ENCODE data around the gene TMEM128. TPM values are rescaled to one million over a fixed set of nuclear protein-coding genes. Genes with fewer than 3 reads are reported as not detected.

The TMEM128 gene
- polyA plus RNA-seq, 1 donor (not counting 4 experiments of a cell fraction or from before 2014, with no cell fraction given) = 32.7 TPM

DNA sequence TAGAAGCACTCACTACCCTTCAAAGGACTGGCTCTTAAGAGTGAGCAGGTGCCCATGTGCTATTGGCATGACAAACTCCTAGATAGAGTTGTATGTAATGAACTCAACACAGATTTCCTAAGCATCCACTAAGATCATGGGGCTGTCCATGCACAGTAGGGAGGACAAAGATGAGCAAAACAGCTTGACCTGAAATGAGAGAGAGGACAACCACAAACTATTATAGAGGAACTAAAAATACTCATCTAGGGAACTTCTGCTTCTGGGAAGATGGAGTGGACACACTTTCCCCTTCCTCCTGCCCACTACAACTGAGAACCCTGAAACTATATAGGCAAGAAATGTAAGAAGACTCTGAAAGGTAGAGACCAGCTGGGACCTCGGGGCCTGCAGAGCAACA lies 20.8 kb upstream of the TMEM128 start:
- FAIRE-seq = no peak
- H3K79me2 ChIP-seq (ENCODE audit: control insufficient read depth, insufficient read depth, low read length) = no peaks in the 10 kb centered on the region
- dilution Hi-C loops (cut with MboI; ENCODE audit: extremely low pct_ligation_motif_present, low sequenced_read_pairs) = no loop called here

DNA sequence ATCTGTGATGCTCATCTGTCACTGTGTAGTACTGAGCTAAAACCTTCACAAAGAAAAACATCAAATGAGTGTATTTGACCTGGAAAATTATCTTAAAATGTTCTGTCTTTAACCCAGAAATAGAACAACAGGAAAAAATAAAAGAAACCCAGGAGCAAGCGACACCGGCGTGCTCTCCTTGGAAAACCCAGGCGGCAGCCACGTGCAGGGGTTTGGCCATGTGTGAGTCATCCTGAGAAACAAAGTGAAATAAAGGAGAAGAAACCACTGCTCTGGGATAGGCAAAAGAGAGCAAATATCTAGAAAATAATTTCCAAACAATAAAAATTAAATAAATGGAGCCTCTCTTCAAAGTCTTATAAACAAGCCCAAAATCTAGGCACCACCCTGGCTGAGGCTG lies 20.0 kb upstream of the TMEM128 start:
- Histone ChIP-seq H3K4me1 (ENCODE audit: control insufficient read depth, extremely low read depth, insufficient read depth, low read length) (peaks cover 18% of the 10 kb centered on the region), H3K9me1 (ENCODE audit: control insufficient read depth, extremely low read depth, insufficient read depth, low read length) (no peaks in the 10 kb centered on the region), H3K27me3 (ENCODE audit: control insufficient read depth, extremely low read depth, insufficient read depth, low read length) (no peaks in the 10 kb centered on the region), H3K27ac (ENCODE audit: control insufficient read depth, insufficient read depth, low read length) (peak overlapping the region; percentile 82), H3K4me2 (ENCODE audit: control insufficient read depth, extremely low read depth, insufficient read depth, low read depth, low read length) (no peak overlapping the region), H4K20me1 (ENCODE audit: control insufficient read depth, extremely low read depth, insufficient read depth, low read length) (no peaks in the 10 kb centered on the region), H3K36me3 (ENCODE audit: control insufficient read depth in 2 of 2, extremely low read depth in 1 of 2, insufficient read depth in 2 of 2, low read length in 2 of 2) (peaks cover 9 to 17% of the 10 kb centered on the region in 2 experiments), H3K79me2 (ENCODE audit: control insufficient read depth, insufficient read depth, low read length) (no peaks in the 10 kb centered on the region), H3K9ac (ENCODE audit: control insufficient read depth, extremely low read depth, insufficient read depth, low read length) (no peak overlapping the region), H2AFZ (ENCODE audit: control insufficient read depth, low read length) (no peak overlapping the region), H3K9me3 (ENCODE audit: control insufficient read depth, low read depth, low read length) (no peaks in the 10 kb centered on the region), H3K4me3 (ENCODE audit: control insufficient read depth in 2 of 3, extremely low read depth in 1 of 3, insufficient read depth in 2 of 3, low read depth in 1 of 3, low read length in 3 of 3) (no peak overlapping the region)
- no peak for DNase-seq (ENCODE audit: low read depth, low spot score)
- dilution Hi-C loops (cut with MboI; ENCODE audit: extremely low pct_ligation_motif_present, low sequenced_read_pairs) = no loop called here
- TF ChIP-seq, protein P1, sequence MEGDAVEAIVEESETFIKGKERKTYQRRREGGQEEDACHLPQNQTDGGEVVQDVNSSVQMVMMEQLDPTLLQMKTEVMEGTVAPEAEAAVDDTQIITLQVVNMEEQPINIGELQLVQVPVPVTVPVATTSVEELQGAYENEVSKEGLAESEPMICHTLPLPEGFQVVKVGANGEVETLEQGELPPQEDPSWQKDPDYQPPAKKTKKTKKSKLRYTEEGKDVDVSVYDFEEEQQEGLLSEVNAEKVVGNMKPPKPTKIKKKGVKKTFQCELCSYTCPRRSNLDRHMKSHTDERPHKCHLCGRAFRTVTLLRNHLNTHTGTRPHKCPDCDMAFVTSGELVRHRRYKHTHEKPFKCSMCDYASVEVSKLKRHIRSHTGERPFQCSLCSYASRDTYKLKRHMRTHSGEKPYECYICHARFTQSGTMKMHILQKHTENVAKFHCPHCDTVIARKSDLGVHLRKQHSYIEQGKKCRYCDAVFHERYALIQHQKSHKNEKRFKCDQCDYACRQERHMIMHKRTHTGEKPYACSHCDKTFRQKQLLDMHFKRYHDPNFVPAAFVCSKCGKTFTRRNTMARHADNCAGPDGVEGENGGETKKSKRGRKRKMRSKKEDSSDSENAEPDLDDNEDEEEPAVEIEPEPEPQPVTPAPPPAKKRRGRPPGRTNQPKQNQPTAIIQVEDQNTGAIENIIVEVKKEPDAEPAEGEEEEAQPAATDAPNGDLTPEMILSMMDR (optimal IDR thresholded peaks at IDR 0.05 in 1 of 3, IDR thresholded peaks at IDR 0.05 in 1 of 3, conservative IDR thresholded peaks at IDR 0.05 in 1 of 3; ENCODE audit: extremely low read depth in 1 of 3, insufficient read depth in 2 of 3, low read length in 3 of 3) = no peak
- no peak for TF ChIP-seq EZH2 (IDR thresholded peaks at IDR 0.05; ENCODE audit: low read length)
- FAIRE-seq = no peak

More for the DNA sequence above, 20.8 kb upstream of the TMEM128 start:
- Histone ChIP-seq H3K9me3 (ENCODE audit: control insufficient read depth, low read depth, low read length) (no peaks in the 10 kb centered on the region), H3K9me1 (ENCODE audit: control insufficient read depth, extremely low read depth, insufficient read depth, low read length) (no peaks in the 10 kb centered on the region), H3K27me3 (ENCODE audit: control insufficient read depth, extremely low read depth, insufficient read depth, low read length) (no peaks in the 10 kb centered on the region), H3K36me3 (ENCODE audit: control insufficient read depth in 2 of 2, extremely low read depth in 1 of 2, insufficient read depth in 2 of 2, low read length in 2 of 2) (peaks cover 11 to 24% of the 10 kb centered on the region in 2 experiments), H3K4me3 (ENCODE audit: control insufficient read depth in 2 of 3, extremely low read depth in 1 of 3, insufficient read depth in 2 of 3, low read depth in 1 of 3, low read length in 3 of 3) (no peak overlapping the region), H2AFZ (ENCODE audit: control insufficient read depth, low read length) (no peak overlapping the region), H3K27ac (ENCODE audit: control insufficient read depth, insufficient read depth, low read length) (peak overlapping the region; percentile 82), H4K20me1 (ENCODE audit: control insufficient read depth, extremely low read depth, insufficient read depth, low read length) (no peaks in the 10 kb centered on the region), H3K4me2 (ENCODE audit: control insufficient read depth, extremely low read depth, insufficient read depth, low read depth, low read length) (no peak overlapping the region), H3K9ac (ENCODE audit: control insufficient read depth, extremely low read depth, insufficient read depth, low read length) (no peak overlapping the region), H3K4me1 (ENCODE audit: control insufficient read depth, extremely low read depth, insufficient read depth, low read length) (peaks cover 18% of the 10 kb centered on the region)
- TF ChIP-seq, protein P1 (optimal IDR thresholded peaks at IDR 0.05 in 1 of 3, IDR thresholded peaks at IDR 0.05 in 1 of 3, conservative IDR thresholded peaks at IDR 0.05 in 1 of 3; ENCODE audit: extremely low read depth in 1 of 3, insufficient read depth in 2 of 3, low read length in 3 of 3) = no peak
- TF ChIP-seq EZH2 (IDR thresholded peaks at IDR 0.05; ENCODE audit: low read length) = no peak
- DNase-seq (ENCODE audit: low read depth, low spot score) = no peak

All from keratinocyte (primary cell).